Vagina (tissue), 2 donors: Measurements from ENCODE around the gene PHF21B.

ENCODE experiments used
- CTCF ChIP-seq, 3 experiments: fragments of 450-650 bp in 2 of 3; fragments of 200-600 bp in 1 of 3; sonication (generic) in 1 of 3; IDR thresholded peaks; one replicate each; pipeline ENCODE4 v1.5.1; 2017 to 2019; ENCODE audit warnings: antibody characterized with exemption in 3 of 3, mild to moderate bottlenecking in 2 of 3, moderate library complexity in 2 of 3
- POLR2A ChIP-seq, 2 donors: fragments of 450-650 bp; IDR thresholded peaks; one replicate each; pipeline ENCODE4 v1.6.1; 2017; ENCODE audit warnings: antibody characterized with exemption in 2 of 2, mild to moderate bottlenecking in 2 of 2, moderate library complexity in 2 of 2
- POLR2AphosphoS5 ChIP-seq, 2 donors: sonication (generic); formaldehyde crosslinking; IDR thresholded peaks; one replicate each; pipeline ENCODE4 v1.9.0; 2017; ENCODE audit warnings: antibody characterized with exemption in 2 of 2, mild to moderate bottlenecking in 2 of 2, low read depth in 1 of 2; ENCODE audit not compliant: insufficient read depth in 1 of 2

GRCh38 chr22:44883011-44883421 lies 126.8 kb downstream of the PHF21B start:
- no peak for TF ChIP-seq CTCF (IDR thresholded peaks at IDR 0.05)
- no peak for TF ChIP-seq POLR2A (IDR thresholded peaks at IDR 0.05)
- TF ChIP-seq POLR2AphosphoS5 (IDR thresholded peaks at IDR 0.05; ENCODE audit: insufficient read depth in 1 of 2, low read depth in 1 of 2) = no peak
